HG02884 (cell line): ENCODE results near the gene OPCML.

ENCODE experiments used
- ATAC-seq: cut with Tn5 transposase; IDR thresholded peaks from one replicate; pipeline ENCODE4 v1.9.1; 2021; ENCODE audit warnings: mild to moderate bottlenecking, moderate library complexity; ENCODE audit not compliant: unreplicated experiment

OPCML gene

DNA sequence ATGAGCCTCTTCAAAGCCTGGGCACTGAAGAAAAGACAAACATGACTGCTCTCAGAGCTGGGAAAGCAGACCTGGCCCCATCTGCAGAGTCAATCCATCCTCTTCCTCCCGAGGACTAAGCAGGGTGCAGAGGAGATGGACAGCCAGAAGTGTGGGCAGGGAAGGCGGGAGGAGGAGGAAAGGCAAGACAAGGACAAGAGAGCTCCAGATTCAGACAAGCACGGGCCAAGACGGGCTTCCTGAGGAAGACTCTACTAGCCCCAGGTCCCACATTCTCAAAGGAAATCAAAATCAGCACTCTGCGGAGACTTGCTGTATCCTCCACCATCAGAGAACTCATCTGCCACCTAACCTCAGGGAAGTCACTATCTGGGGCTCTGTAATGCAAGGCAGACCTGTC is 28.5 kb downstream of the OPCML start:
- ATAC-seq, result no peak

- ATAC-seq, result no peak
Observed at GRCh38 chr11:133503236-133503635, 29.1 kb downstream of the OPCML start.

- ATAC-seq, result no peak
Observed at GRCh38 chr11:133501643-133502539, 30.4 kb downstream of the OPCML start.

DNA sequence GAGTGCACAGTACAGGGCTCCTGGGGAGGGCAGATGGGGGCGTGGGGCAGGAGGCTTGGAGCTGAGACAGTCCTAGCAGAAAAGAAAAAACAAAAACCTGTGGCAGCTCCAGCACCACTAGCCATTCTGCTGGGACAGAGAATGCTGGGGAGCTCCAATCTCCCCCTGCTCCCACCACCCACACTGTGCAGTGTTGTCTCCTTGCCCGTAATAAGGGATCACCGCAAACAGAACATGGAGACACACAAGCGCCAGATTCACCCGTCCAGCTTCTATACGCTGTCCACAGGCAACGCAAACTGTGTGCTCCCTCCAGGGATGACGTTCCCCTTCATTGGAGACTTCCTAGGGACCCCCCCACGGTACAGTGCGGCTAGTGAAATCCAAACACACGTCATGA is 31.4 kb downstream of the OPCML start:
- ATAC-seq, result no peak

- ATAC-seq, result no peak
Observed at GRCh38 chr11:133500435-133500834, 31.9 kb downstream of the OPCML start.

DNA sequence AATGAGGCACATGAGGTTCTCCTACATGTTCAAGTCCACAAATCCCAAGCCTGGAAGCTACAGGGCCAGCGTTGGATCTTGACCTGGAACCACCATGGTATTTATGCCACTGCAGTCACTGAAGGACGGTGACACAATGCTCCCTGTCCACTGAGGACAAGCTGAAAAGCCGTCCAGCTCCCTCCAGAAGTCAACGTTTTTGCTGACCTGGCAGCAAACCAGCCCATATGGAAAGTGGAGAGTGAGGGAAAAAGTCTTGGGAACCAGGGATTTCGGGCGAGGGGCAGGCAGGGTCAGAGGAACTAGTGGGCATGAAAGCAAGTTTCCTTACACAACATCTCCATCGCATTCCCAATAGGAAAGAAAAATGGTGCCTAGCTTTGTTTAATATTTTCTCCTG is 33.3 kb downstream of the OPCML start:
- ATAC-seq, result no peak

DNA sequence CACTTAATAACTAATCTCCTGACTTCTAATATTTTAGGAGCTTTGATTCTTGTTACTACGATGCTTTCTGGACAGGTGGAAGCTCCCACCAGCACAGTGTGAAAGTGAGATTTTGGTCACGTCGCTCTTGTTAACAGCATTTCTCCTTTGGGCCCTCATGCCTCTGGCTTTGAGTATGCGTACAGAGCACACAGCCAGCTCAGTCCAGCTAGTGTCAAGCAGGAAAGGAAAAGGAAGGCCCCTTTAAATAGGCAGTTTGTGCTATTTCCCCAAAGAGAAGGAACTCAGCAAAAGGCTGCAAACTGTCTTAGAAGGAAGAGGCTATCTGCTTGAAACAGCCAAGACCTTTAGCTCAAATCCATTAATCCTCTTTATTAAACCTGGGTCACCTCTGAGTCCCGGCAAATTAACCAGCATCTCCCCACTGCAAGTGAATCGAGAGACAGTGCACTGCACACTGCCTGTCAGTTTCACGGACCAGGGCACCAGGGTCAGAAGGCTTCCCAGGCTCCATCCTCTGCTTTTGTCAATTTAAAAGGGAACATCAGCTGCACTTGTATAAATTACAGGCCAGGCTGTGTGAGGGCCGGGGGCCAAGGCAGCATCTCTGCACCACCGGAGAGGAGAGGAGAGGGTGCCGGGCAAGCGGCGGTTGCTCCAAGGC is 34.7 kb downstream of the OPCML start:
- ATAC-seq, result no peak

- ATAC-seq, result no peak
Observed at GRCh38 chr11:133492895-133493294, 39.4 kb downstream of the OPCML start.

DNA sequence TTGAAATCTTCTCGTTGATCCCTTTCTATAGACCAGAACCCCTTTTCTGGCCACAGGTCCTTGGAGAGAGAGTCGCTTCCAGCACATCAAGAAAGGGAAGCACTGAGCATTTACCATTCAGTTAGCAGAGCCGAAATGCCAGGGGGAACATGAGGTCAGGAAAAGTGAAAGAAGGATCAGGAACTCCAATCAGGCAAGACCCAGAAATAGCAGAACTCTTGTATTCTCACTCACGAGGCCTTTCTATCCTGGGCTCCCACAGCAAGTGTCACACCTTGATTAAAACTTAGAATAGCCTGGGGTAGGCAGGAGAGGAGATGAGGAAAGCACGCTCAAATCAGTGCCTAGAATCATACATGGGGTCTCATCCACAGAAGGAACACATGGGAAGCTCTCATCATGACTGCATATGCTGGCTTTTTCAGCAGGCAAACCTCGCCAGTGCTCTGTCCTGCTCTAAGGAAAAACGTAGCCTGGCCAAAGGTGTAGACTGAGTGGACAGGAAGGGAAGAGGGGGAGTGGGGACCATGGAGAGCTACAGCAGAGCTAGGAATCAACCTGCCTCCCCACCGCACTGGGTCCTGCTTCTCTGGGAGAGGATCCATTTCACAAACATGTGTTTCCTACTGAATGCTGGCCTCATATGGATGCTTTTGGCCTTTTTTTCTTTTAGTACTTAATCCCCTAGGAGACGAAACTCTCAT is 40.5 kb downstream of the OPCML start:
- no peak for ATAC-seq

- ATAC-seq, result no peak
Observed at GRCh38 chr11:133480722-133481121, 51.6 kb downstream of the OPCML start.

- ATAC-seq, result no peak
Observed at GRCh38 chr11:133479209-133479608, 53.1 kb downstream of the OPCML start.

- ATAC-seq, result no peak
Observed at GRCh38 chr11:133477251-133477625, 55.1 kb downstream of the OPCML start.

DNA sequence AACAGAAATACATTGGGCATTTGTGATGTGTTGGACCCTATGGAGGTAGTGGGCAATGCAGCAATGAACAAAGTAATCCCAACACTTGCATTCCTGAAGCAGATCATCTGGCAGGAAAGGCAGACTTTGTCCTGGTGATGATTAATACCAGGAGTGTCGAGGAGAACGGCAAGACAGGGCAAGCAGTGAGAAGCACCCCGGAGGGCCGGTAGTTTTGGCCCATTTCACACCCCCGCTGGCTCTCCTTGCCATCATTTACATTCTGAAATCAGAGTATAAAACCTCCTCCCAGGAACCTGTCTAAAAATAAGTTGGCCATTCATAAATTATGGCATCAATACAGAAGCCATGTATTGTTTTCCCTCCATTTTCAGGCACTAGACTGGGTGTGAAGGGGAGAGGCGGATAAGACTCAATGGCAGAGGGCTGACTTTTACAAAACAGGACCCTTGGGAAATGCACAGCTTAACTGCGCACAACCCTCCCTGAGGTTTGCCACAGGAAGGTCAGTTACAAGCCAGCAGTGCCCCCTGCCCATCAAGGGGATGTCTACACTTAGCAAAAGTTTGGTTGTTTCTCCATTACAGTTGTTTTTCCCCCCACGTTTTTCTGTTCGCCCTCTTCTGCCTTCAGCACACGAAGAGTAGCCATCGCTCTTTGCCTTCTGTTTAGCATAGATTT is 55.6 kb downstream of the OPCML start:
- no peak for ATAC-seq

DNA sequence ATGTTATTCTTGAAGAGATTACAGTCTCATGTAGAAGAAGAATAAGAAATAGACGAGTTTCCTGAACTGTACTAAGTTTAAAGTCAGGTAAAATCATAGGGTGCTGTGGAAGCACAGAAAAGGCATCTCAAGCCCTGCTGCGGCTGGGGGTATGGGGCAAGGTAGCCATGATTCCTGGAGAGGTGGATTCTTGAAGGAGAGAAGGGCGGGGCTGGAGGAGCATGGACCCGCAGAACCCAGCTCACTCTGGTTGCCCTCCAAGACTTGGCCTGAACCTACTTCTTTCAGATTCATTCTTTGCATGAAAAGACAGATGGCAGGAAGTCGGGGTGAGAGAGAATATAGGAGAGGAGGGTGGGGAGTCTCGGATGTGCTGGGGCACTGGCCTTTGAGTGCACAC is 57.8 kb downstream of the OPCML start:
- no peak for ATAC-seq

DNA sequence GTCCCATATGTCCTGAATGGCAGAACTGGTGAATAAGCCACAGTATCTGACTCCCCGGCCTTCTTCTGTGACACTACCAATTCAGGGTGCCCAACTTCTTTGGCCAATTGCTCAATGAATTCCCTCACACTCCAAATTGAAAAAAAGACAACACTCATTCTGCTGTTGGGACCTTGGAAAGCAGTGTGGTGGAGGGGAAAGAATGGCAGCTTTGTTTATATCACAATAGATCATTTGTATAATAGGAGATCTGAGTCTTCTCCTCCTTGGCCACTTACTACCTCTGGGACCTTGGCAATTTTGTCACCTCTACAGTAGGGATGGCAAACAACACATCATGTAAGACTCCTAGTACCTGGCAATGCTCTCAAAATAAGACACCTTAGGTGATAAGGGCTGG is 64.6 kb downstream of the OPCML start:
- ATAC-seq, result no peak

GRCh38 chr11:133443206-133443747 is 89.0 kb downstream of the OPCML start:
- ATAC-seq, result no peak

DNA sequence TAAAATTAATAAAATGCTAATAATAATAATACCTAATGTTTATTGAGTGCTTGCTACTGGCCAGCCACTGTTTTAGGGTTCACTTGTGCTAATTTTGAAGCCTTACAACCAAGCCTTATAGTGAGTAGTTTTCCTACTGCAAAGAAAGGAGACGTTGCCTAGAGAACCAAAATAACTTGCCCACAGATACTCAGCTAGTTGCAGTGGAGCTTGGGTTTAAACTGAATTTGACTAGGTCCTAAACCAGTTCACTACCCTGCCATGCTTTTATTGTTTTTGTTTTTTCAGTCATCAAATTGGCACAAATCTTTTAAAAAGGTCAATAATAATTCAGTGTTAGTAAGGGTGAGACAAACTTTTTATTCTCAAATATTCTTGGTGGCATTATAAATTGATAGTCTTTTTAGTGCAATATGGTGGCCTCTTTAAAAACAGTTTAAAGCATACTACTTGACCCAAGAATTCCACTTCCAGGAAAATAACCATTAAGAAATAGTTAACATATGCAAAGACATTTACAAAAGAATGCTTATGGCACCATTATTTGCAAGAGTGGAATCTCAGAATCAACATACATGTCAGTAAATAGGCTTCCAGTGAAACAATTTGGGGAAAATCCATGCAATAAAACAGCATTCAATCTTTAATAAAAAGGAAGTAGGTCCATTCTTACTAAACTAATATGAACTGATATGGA is 90.2 kb downstream of the OPCML start:
- ATAC-seq, result no peak

DNA sequence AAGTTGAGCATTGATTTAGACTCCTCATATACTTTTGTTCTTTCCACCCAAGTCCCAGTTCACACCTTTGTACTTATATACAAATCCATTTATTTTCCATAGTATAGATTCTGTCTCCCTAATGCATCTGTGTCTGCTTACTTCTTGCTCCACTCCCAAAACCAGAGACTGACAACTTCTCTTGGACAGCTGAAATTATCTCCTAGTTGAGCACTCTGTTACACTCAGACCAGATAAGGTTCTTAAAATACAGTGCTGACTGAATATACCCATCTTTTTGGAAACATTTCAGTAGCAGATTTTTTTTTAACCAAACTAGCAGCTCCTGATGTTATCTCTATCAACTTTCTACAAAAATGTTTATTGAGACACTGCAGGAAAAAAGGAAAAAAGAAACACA is 106.3 kb downstream of the OPCML start:
- no peak for ATAC-seq

- no peak for ATAC-seq
Observed at GRCh38 chr11:133425245-133425644, 107.1 kb downstream of the OPCML start.

- ATAC-seq, result no peak
Observed at GRCh38 chr11:133418218-133418617, 114.1 kb downstream of the OPCML start.
